ENCODE data around the gene ELMO1. TPM values are rescaled to one million over a fixed set of nuclear protein-coding genes. Genes with fewer than 3 reads are reported as not detected.

ELMO1 gene
- total RNA-seq, 1 donor from 2014 or later = 11.4 TPM

GRCh38 chr7:37105762-37106161 lies 342.9 kb downstream of the ELMO1 start:
- intact Hi-C loops (cut with DNase I) = no loop called here
- no peak for DNase-seq (ENCODE audit: low spot score)

GRCh38 chr7:37104822-37105518 lies 343.7 kb downstream of the ELMO1 start:
- no peak for DNase-seq (ENCODE audit: low spot score)
- intact Hi-C loops (cut with DNase I) = no loop called here

GRCh38 chr7:37102518-37103137 lies 346.0 kb downstream of the ELMO1 start:
- intact Hi-C loops (cut with DNase I) = no loop called here
- DNase-seq (ENCODE audit: low spot score) = no peak

DNA sequence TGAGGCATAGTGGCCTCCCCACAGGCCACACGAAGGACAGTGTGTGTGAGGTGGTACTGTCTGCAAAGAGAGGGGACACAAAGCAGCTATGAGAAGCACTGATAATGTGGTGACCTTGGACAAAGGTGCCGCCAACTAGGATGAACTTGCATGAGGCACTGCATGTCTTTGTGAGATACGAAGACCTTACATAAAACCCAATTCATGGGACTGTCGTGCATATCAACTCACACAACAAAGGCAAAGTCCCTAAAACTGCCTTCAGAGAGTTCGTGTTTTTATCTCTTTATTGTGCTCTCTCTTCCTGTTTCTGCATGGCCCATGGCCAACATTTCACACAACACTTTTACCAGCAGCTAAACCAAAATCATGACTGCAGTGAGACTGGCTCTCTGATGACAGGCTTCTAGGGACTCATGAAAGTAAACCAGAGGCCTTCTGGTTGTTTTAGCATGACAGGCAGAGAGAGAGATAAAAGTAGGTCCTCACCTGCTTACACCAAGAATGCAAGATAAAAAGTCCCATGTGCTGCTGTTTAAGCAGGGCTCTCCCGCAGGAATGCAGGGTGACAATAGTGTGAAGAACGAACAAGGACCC lies 347.8 kb downstream of the ELMO1 start:
- intact Hi-C loops (cut with DNase I) = no loop called here
- no peak for DNase-seq (ENCODE audit: low spot score)

DNA sequence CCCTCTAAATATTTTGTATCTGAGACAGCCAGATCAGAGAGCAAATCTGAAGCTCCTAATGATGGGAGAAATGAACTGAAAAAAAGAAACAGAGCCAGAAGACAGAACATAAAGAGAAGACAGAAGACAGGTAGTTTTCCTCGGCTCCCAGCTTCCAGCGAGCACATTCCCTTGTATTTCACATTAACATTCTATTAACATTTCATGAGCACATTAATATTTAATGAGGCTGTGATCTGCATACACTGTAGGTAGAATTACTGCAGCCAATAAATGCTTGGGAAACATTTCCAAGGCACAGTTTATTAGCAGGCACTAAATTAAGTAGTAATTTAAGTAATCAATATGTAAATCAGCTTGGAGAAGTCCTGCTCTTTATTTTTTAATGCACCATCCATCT lies 349.9 kb downstream of the ELMO1 start:
- intact Hi-C loops (cut with DNase I) = no loop called here
- DNase-seq (ENCODE audit: low spot score) = no peak

- no peak for DNase-seq (ENCODE audit: low spot score)
- intact Hi-C loops (cut with DNase I) = no loop called here
Observed at GRCh38 chr7:37097983-37098382, 350.7 kb downstream of the ELMO1 start.

- no peak for DNase-seq (ENCODE audit: low spot score)
- intact Hi-C loops (cut with DNase I) = no loop called here
Observed at GRCh38 chr7:37097276-37097675, 351.4 kb downstream of the ELMO1 start.

GRCh38 chr7:37096341-37096740 lies 352.3 kb downstream of the ELMO1 start:
- intact Hi-C loops (cut with DNase I) = no loop called here
- DNase-seq (ENCODE audit: low spot score) = no peak

GRCh38 chr7:37095122-37095521 lies 353.5 kb downstream of the ELMO1 start:
- intact Hi-C loops (cut with DNase I) = no loop called here
- DNase-seq (ENCODE audit: low spot score) = no peak

DNA sequence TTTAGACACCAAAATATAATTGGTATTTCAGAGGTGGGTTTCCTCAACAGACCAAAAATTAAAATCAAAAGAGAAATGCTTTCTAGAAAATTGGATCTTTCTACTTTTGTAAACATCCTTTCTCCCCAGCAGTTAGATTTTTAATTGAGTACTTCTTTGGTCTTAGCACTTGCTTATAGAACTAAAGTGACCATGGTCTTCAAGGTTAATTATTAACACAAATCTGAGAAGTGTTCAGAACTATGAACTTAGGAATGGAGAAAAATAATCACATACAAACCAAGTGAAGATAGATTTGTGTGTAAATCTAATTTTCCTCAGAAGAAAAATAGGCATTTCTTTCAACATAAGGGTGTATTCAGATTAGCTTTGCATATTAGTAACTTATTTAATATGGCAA lies 355.4 kb downstream of the ELMO1 start:
- no peak for DNase-seq (ENCODE audit: low spot score)
- intact Hi-C loops (cut with DNase I) = no loop called here

GRCh38 chr7:37092548-37092947 lies 356.1 kb downstream of the ELMO1 start:
- DNase-seq (ENCODE audit: low spot score) = no peak
- intact Hi-C loops (cut with DNase I) = no loop called here

DNA sequence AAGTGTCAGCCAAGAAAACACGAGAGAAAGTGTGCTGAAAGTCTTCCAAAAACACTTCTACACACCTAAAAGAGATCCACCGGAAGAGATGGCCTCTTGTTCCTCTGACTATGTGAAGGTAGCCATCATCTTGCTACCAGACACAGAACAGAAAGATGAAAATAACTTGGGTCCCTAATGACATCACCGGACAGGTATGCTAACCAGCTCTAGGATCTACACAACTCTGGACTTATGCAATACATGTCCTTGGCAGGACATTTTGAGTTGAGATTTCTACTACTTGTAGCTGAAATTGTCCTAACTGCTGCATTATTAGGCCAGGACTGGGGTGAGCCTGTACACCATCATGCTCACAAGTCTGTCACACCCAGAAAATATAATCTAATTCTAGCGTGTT lies 358.7 kb downstream of the ELMO1 start:
- intact Hi-C loops (cut with DNase I) = no loop called here
- DNase-seq (ENCODE audit: low spot score) = no peak

GRCh38 chr7:37085600-37085999 lies 363.1 kb downstream of the ELMO1 start:
- intact Hi-C loops (cut with DNase I) = no loop called here
- no peak for DNase-seq (ENCODE audit: low spot score)

DNA sequence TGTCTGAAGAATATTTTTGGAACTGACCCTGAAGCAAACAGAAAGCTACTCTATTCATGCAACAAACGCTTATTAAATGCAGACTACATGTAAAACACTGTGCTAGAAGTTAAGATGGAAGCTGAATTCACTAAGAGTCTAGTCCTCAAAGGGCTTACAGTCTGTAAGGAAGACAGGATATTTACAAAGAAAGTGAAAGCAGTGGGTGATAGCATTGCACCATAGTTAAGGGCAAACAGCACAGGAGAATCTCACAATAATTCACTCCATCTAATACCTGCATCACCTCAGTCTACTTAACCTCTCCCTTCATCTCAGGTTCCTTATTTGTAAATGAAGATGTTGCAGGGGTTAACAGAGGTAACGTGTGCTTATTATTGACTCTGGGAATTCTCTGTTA lies 364.4 kb downstream of the ELMO1 start:
- intact Hi-C loops (cut with DNase I) = no loop called here
- no peak for DNase-seq (ENCODE audit: low spot score)

GRCh38 chr7:37083311-37084096 lies 365.2 kb downstream of the ELMO1 start:
- intact Hi-C loops (cut with DNase I) = no loop called here
- DNase-seq (ENCODE audit: low spot score) = no peak

DNA sequence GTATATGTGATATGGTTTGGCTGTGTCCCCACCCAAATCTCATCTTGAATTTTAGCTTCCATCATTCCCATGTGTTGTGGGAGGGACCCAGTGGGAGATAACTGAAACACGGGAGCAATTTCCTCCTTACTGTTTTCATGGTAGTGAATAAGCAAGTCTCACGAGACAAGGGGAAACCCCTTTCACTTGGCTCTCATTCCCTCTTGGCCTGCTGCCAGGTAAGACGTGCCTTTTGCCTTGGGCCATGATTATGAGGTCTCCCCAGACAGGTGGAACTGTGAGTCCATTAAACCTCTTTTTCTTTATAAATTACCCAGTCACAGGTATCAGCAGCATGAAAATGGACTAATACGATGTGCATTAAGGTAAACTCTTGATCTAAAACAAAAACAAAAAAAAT lies 367.2 kb downstream of the ELMO1 start:
- DNase-seq (ENCODE audit: low spot score) = no peak
- intact Hi-C loops (cut with DNase I) = no loop called here

DNA sequence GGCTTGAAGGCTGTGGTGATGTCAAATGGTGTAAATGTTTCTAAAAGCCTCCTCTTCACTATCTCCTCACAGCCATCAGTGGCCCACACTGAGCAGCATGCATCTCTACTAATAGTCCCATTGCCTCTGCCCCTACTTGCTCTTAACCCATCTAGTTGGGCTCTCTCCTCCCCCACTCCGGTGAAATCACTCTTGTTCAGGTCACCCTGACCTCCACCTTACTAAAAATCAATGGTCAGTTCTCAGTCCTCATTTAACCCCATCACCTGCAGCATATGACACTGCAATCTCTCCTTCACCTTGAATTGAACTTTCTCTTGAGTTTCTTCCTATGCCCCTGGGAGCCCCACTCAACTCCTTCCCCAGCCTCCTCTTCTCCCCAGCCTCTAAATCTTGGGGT lies 369.2 kb downstream of the ELMO1 start:
- no peak for DNase-seq (ENCODE audit: low spot score)
- intact Hi-C loops (cut with DNase I) = no loop called here

DNA sequence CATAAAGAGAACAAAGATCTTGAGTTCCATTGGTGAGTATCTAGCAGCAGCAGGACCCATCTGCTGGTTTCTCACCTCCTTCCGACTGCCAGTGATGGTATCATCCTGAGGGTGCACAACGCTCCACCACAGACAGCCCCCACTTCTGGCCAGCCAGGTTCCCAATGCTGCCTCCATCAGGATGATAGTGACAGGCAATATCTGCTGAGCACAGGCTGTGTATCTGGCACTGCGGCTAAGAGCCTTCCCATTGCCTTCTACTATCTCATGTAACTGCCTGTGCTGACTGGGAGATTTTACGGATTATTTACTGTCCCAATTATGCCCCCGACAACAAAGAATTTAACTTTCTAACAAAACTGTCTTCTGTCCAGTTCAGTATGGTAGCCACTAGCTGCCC lies 372.0 kb downstream of the ELMO1 start:
- intact Hi-C loops (cut with DNase I) = no loop called here

GRCh38 chr7:37074370-37074769 lies 374.3 kb downstream of the ELMO1 start:
- intact Hi-C loops (cut with DNase I) = no loop called here

More for the DNA sequence above, 372.0 kb downstream of the ELMO1 start:
- DNase-seq (ENCODE audit: low spot score) = no peak

DNA sequence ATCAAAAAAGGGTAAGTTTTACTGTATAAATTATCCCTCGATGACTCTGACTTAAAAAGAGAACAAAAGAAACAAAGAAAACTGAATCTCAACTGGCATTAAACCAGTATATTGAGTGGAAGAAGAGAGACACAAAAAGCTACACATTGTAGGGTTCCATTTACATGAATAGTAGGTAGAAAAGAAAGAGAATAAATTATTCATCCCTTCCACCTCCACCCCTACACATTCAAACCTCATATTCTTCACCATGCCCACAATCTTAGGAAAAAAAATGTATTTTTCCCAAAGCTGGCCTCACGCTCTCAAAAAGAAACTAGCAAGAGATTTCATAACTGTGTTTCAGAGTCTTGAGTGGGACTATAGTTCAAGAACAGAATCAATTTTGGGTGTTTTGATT lies 377.5 kb downstream of the ELMO1 start:
- intact Hi-C loops (cut with DNase I) = no loop called here
- no peak for DNase-seq (ENCODE audit: low spot score)

More at GRCh38 chr7:37074370-37074769, 374.3 kb downstream of the ELMO1 start:
- DNase-seq (ENCODE audit: low spot score) = no peak
